Measurements from ENCODE around the gene ORAI3. TPM values are rescaled to one million over a fixed set of nuclear protein-coding genes. Genes with fewer than 3 reads are reported as not detected.

ORAI3 gene
- total RNA-seq, 1 donor from 2014 or later = 19.5 TPM

DNA sequence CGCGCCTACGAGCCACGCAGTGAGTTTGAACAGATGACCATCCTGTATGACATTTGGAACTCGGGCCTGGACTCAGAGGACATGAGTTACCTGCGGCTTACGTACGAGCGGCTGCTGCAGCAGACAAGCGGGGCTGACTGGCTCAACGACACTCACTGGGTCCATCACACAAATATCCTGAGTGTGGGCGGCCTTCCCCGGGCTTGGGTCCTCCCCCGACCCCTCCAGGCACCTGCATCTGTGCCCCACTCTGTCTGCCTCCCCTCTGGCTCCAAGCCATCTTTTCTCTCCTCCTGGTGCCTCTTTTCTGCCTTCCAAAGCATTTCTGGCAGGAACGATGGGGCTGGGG is 31.1 kb downstream of the ORAI3 start:
- no peak overlapping the region for H3K27ac ChIP-seq
- H3K27me3 ChIP-seq = no peaks in the 10 kb centered on the region
- no peak for ATAC-seq
- intact Hi-C loops (cut with DNase I) = no loop called here
- H3K9me3 ChIP-seq = no peaks in the 10 kb centered on the region
- H3K4me1 ChIP-seq = no peaks in the 10 kb centered on the region
- TF ChIP-seq, protein P1, sequence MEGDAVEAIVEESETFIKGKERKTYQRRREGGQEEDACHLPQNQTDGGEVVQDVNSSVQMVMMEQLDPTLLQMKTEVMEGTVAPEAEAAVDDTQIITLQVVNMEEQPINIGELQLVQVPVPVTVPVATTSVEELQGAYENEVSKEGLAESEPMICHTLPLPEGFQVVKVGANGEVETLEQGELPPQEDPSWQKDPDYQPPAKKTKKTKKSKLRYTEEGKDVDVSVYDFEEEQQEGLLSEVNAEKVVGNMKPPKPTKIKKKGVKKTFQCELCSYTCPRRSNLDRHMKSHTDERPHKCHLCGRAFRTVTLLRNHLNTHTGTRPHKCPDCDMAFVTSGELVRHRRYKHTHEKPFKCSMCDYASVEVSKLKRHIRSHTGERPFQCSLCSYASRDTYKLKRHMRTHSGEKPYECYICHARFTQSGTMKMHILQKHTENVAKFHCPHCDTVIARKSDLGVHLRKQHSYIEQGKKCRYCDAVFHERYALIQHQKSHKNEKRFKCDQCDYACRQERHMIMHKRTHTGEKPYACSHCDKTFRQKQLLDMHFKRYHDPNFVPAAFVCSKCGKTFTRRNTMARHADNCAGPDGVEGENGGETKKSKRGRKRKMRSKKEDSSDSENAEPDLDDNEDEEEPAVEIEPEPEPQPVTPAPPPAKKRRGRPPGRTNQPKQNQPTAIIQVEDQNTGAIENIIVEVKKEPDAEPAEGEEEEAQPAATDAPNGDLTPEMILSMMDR (IDR thresholded peaks at IDR 0.05) = no peak
- no peak overlapping the region for H3K4me3 ChIP-seq
- no peak for DNase-seq
- peaks cover 65% of the 10 kb centered on the region for H3K36me3 ChIP-seq

DNA sequence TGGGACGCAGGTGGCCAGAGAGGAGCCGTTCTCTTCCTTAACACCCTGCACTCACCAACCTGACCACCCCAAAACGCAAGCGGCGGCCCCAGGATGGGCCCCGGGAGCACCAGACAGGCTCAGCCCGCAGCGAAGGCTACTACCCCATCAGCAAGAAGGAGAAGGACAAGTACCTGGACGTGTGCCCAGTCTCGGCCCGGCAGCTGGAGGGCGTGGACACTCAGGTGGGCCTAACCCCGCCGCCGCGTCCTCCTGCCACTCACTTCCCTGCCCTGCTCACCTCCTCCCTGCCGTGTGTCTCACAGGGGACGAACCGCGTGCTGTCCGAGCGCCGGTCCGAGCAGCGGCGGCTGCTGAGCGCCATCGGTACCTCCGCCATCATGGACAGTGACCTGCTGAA is 31.6 kb downstream of the ORAI3 start:
- Histone ChIP-seq H3K4me1 (peaks cover 4% of the 10 kb centered on the region), H3K27ac (no peak overlapping the region), H3K36me3 (peaks cover 61% of the 10 kb centered on the region), H3K9me3 (no peaks in the 10 kb centered on the region), H3K27me3 (no peaks in the 10 kb centered on the region), H3K4me3 (no peak overlapping the region)
- DNase-seq = no peak
- ATAC-seq = no peak
- TF ChIP-seq, protein P1 (IDR thresholded peaks at IDR 0.05) = no peak
- intact Hi-C loops (cut with DNase I) = no loop called here

DNA sequence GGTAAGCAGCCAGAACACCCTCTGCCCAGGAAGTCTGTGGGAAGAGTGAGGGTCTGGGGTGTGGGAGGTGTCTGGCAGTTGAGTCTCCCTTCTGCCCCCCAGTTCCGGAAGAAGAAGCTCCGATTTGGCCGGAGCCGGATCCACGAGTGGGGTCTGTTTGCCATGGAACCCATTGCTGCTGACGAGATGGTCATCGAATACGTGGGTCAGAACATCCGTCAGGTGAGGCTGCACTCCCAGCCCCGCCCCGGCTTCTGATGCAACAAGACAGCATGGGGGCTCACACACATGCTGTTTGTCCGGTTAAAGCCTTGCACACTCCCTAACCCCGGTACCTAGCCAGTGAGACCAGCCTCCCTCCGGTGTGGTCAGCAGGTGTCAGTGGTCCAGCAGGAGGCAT is 32.1 kb downstream of the ORAI3 start:
- no peak overlapping the region for H3K27ac ChIP-seq
- H3K4me3 ChIP-seq = no peak overlapping the region
- TF ChIP-seq, protein P1 (IDR thresholded peaks at IDR 0.05) = no peak
- ATAC-seq (no peak), DNase-seq (no peak)
- intact Hi-C loops (cut with DNase I) = no loop called here
- no peaks in the 10 kb centered on the region for H3K27me3 ChIP-seq
- H3K4me1 ChIP-seq = peaks cover 9% of the 10 kb centered on the region
- H3K9me3 ChIP-seq = no peaks in the 10 kb centered on the region
- peaks cover 56% of the 10 kb centered on the region for H3K36me3 ChIP-seq

DNA sequence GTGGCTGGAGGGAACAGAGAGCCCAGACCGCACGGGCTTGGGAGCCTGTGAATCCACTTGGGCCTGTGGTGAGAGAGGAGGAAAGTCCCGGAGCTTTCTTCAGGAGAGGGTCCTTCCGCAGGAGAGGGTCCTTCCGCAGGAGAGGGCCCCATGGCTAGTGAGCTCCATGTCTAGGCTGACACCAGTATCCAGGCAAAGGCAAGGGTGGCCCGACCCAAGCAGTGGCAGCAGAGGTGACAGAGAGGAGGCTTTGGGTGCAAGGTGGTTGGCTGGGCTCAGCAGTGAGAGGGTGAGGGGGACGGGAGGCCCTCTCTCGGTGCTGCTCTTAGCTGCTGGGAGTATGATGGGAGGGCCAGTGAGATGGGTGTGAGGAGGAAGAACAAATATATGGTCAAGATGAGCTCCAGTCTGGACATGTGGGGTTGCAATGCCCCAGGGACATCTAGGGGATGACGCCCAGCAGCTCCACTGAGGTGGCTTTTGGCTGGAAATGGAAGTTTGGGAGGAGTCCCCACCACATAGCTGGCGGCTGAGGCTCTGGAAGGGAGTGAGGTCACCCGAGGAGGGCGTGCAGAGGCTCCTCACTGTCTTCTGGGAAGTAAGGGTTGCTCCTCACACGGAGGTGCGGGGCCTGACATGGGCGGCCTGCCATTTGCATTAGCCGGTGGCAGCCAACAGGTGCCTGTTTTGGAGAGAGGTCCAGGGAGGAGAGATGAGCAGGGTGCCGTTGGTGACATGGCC is 33.9 kb downstream of the ORAI3 start:
- TF ChIP-seq, protein P1 (IDR thresholded peaks at IDR 0.05) = no peak
- H3K27ac ChIP-seq = no peak overlapping the region
- intact Hi-C loops (cut with DNase I) = no loop called here

DNA sequence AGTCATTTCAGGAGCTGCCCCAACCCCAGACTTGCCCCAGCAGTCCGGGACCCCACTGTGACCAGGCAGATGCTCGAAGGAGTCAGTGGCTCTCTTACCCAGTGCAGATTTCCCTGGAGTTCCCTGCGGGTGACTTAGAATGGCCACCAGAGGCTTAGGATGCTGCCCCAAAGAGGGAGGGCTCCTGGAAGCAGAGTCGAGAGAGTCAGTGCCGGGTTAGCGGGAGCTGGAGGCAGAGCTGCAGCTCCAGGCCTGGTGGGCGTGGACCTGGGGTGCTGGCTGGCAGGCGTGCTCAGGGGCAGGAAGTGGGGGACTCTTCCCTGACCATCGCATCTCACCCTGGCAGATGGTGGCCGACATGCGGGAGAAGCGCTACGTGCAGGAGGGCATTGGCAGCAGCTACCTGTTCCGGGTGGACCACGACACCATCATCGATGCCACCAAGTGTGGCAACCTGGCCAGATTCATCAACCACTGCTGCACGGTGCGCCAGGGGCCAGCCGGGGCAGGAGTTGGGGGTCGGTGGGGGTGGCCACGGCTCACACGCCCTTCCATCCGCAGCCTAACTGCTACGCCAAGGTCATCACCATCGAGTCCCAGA is 34.5 kb downstream of the ORAI3 start:
- TF ChIP-seq, protein P1 (IDR thresholded peaks at IDR 0.05) = no peak
- DNase-seq (no peak), ATAC-seq (no peak)
- H3K4me1 ChIP-seq = peaks cover 10% of the 10 kb centered on the region
- H3K36me3 ChIP-seq = peaks cover 36% of the 10 kb centered on the region
- intact Hi-C loops (cut with DNase I) = no loop called here
- H3K4me3 ChIP-seq = no peak overlapping the region
- no peaks in the 10 kb centered on the region for H3K9me3 ChIP-seq
- no peaks in the 10 kb centered on the region for H3K27me3 ChIP-seq
- no peak overlapping the region for H3K27ac ChIP-seq

More for the DNA sequence above, 33.9 kb downstream of the ORAI3 start:
- DNase-seq (no peak), ATAC-seq (no peak)
- Histone ChIP-seq H3K4me3 (no peak overlapping the region), H3K36me3 (peaks cover 38% of the 10 kb centered on the region), H3K27me3 (no peaks in the 10 kb centered on the region), H3K9me3 (no peaks in the 10 kb centered on the region), H3K4me1 (peaks cover 10% of the 10 kb centered on the region)

All from upper lobe of right lung (tissue), 1 donor.